Measurements from ENCODE around the gene SP100.

- TF ChIP-seq CTCF (IDR thresholded peaks at IDR 0.05; ENCODE audit: insufficient read depth, low read depth, low read length) (no peak), EZH2 (IDR thresholded peaks at IDR 0.05; ENCODE audit: insufficient read depth, low read length) (no peak)
Measured at GRCh38 chr2:230457073-230457768, 41.2 kb downstream of the SP100 start.

Data from astrocyte (in vitro differentiated cells and primary cell).